Thyroid gland (tissue), 4 donors: Measurements from ENCODE around the gene TRAP1.

ENCODE experiments used
- CTCF ChIP-seq, 6 experiments: fragments of 200-600 bp in 3 of 6; fragments of 450-650 bp in 3 of 6; sonication (generic) in 3 of 6; IDR thresholded peaks; one replicate each; pipeline ENCODE4 v1.5.1; 2016 to 2019; ENCODE audit warnings: antibody characterized with exemption in 6 of 6, mild to moderate bottlenecking in 2 of 6, inconsistent platforms in 1 of 6, moderate library complexity in 1 of 6
- POLR2A ChIP-seq, 2 donors: fragments of 450-650 bp; IDR thresholded peaks; one replicate each; pipeline ENCODE4 v1.6.1; 2017; ENCODE audit warnings: antibody characterized with exemption in 2 of 2, mild to moderate bottlenecking in 2 of 2, moderate library complexity in 1 of 2

- TF ChIP-seq POLR2A (IDR thresholded peaks at IDR 0.05) (no peak), CTCF (IDR thresholded peaks at IDR 0.05) (no peak)
Observed at GRCh38 chr16:3641801-3642396, 75.4 kb downstream of the TRAP1 start.
